ENCODE data around the gene CCDC80. TPM values are rescaled to one million over a fixed set of nuclear protein-coding genes. Genes with fewer than 3 reads are reported as not detected.

The CCDC80 gene
- total RNA-seq, 4 donors from 2014 or later, result 2.6 to 26.4 (median 13.0) TPM

- H3K36me3 ChIP-seq, result no peaks in the 10 kb centered on the region
- DNase-seq, result no peak
- no peak for TF ChIP-seq POLR2A (IDR thresholded peaks at IDR 0.05)
- TF ChIP-seq, protein P1, sequence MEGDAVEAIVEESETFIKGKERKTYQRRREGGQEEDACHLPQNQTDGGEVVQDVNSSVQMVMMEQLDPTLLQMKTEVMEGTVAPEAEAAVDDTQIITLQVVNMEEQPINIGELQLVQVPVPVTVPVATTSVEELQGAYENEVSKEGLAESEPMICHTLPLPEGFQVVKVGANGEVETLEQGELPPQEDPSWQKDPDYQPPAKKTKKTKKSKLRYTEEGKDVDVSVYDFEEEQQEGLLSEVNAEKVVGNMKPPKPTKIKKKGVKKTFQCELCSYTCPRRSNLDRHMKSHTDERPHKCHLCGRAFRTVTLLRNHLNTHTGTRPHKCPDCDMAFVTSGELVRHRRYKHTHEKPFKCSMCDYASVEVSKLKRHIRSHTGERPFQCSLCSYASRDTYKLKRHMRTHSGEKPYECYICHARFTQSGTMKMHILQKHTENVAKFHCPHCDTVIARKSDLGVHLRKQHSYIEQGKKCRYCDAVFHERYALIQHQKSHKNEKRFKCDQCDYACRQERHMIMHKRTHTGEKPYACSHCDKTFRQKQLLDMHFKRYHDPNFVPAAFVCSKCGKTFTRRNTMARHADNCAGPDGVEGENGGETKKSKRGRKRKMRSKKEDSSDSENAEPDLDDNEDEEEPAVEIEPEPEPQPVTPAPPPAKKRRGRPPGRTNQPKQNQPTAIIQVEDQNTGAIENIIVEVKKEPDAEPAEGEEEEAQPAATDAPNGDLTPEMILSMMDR (IDR thresholded peaks at IDR 0.05), result no peak
- no peak overlapping the region for H3K27ac ChIP-seq
- no peak overlapping the region for H3K4me3 ChIP-seq
- no peaks in the 10 kb centered on the region for H3K4me1 ChIP-seq
- H3K27me3 ChIP-seq, result no peaks in the 10 kb centered on the region
- no peaks in the 10 kb centered on the region for H3K9me3 ChIP-seq
Observed at GRCh38 chr3:112653881-112654300, 12.9 kb upstream of the CCDC80 start.

GRCh38 chr3:112653209-112653871 lies 12.4 kb upstream of the CCDC80 start:
- no peaks in the 10 kb centered on the region for H3K9me3 ChIP-seq
- peak overlapping the region in 1 of 4 donors; percentile 3 for H3K27ac ChIP-seq
- H3K4me3 ChIP-seq, result no peak overlapping the region
- no peaks in the 10 kb centered on the region for H3K4me1 ChIP-seq
- TF ChIP-seq POLR2A (IDR thresholded peaks at IDR 0.05), result no peak
- TF ChIP-seq, protein P1 (IDR thresholded peaks at IDR 0.05), result no peak
- DNase-seq, result no peak
- H3K27me3 ChIP-seq, result no peaks in the 10 kb centered on the region
- no peaks in the 10 kb centered on the region for H3K36me3 ChIP-seq

- Histone ChIP-seq H3K36me3 (no peaks in the 10 kb centered on the region), H3K9me3 (no peaks in the 10 kb centered on the region), H3K27me3 (no peaks in the 10 kb centered on the region), H3K4me3 (no peak overlapping the region), H3K4me1 (no peaks in the 10 kb centered on the region), H3K27ac (no peak overlapping the region)
- no peak for TF ChIP-seq POLR2A (IDR thresholded peaks at IDR 0.05)
- TF ChIP-seq, protein P1 (IDR thresholded peaks at IDR 0.05), result no peak
- DNase-seq, result no peak
Observed at GRCh38 chr3:112651516-112651915, 10.6 kb upstream of the CCDC80 start.

- Histone ChIP-seq H3K27me3 (no peaks in the 10 kb centered on the region), H3K4me1 (no peaks in the 10 kb centered on the region), H3K4me3 (no peak overlapping the region), H3K9me3 (no peaks in the 10 kb centered on the region), H3K36me3 (no peaks in the 10 kb centered on the region), H3K27ac (no peak overlapping the region)
- no peak for DNase-seq
- TF ChIP-seq, protein P1 (IDR thresholded peaks at IDR 0.05), result no peak
Observed at GRCh38 chr3:112651071-112651470, 10.1 kb upstream of the CCDC80 start.

DNA sequence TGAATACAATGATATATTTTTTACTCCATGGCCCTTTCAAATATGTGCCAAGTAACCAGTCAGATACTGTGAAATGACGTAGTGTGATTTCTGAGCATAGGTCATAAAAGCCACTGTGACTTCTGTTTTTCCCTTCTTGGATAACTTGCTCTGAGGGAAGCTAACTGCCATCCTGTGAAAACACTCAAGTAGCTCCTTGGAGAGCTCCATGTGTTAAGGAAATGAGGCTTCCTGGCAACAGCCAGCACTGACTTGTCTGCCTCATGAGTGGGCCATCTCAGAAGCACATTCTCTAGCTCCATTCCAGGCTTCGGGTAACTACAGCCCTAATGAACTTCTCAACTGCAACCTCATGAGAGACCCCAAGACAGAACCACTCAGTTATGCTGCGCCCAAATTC lies 9.5 kb upstream of the CCDC80 start:
- Histone ChIP-seq H3K27ac (no peak overlapping the region), H3K27me3 (no peaks in the 10 kb centered on the region), H3K36me3 (no peaks in the 10 kb centered on the region), H3K4me1 (no peaks in the 10 kb centered on the region), H3K9me3 (no peaks in the 10 kb centered on the region), H3K4me3 (no peak overlapping the region)
- TF ChIP-seq POLR2A (IDR thresholded peaks at IDR 0.05), result no peak
- TF ChIP-seq, protein P1 (IDR thresholded peaks at IDR 0.05), result no peak
- no peak for DNase-seq

DNA sequence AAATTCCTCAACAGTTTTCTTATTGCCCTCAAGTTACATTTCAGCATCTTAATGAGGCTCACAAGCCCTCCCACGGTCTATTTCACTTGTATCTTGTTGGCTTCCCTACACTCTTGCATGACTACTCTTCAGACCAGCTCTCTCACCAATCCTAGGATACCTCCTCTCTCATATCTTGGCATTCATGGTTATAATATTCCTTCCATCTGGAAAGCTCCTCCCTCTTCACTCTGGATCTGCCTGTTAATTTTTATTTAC lies 8.5 kb upstream of the CCDC80 start:
- Histone ChIP-seq H3K4me1 (no peaks in the 10 kb centered on the region), H3K27me3 (no peaks in the 10 kb centered on the region), H3K36me3 (no peaks in the 10 kb centered on the region), H3K4me3 (no peak overlapping the region), H3K9me3 (no peaks in the 10 kb centered on the region), H3K27ac (no peak overlapping the region)
- no peak for DNase-seq
- TF ChIP-seq, protein P1 (IDR thresholded peaks at IDR 0.05), result no peak
- no peak for TF ChIP-seq POLR2A (IDR thresholded peaks at IDR 0.05)

Data from Peyer's patch (tissue), 4 donors.